ENCODE measurements around the gene DCTPP1.

The DCTPP1 gene

DNA sequence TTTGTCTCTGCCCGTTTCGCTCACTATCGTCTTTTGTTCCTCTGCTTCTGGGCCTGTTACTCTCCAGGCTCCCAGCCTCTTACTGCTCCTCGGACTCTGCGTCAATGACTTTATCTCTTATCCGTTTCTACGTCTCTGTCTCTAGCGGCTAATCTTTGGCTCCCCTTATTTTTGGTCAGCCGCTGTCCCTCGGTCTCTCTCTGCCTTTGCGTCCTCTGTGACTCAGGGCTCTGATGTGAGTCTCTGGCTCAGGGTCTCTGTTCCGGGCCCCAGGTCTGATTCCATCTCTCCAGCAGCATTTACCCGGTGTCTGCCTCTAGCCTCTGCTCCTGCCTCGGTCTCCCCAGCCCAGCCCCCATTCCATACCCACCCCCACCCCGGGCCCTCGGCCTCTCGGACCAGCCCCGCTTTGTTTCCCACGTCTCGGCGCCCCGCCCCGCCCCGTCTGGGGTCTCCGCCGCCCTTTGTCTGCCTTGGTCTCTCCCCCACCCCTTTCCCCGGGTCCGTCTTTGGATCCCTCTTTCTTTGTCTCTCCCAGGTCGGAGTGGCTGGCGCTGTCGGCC is 35.2 kb downstream of the DCTPP1 start:
- peak overlapping the region; percentile 75 for H3K4me3 ChIP-seq (replicated peaks; ENCODE audit: low read depth, low read length)
- no peak for TF ChIP-seq CTCF (IDR thresholded peaks at IDR 0.05; ENCODE audit: low read length, missing control alignments)
- DNase-seq (ENCODE audit: low read depth), result peak; percentile 63

- DNase-seq (ENCODE audit: low read depth), result no peak
- H3K4me3 ChIP-seq (replicated peaks; ENCODE audit: low read depth, low read length), result no peak overlapping the region
- TF ChIP-seq CTCF (IDR thresholded peaks at IDR 0.05; ENCODE audit: low read length, missing control alignments), result no peak
Measured at GRCh38 chr16:30383521-30383920, 46.3 kb downstream of the DCTPP1 start.

- DNase-seq (ENCODE audit: low read depth), result no peak
- H3K4me3 ChIP-seq (replicated peaks; ENCODE audit: low read depth, low read length), result no peak within 1 kb of the TSS
- no peak for TF ChIP-seq CTCF (IDR thresholded peaks at IDR 0.05; ENCODE audit: low read length, missing control alignments)
Measured at GRCh38 chr16:30382111-30382881, 47.5 kb downstream of the DCTPP1 start, which contains the start of gene SEPTIN1. Gene SEPTIN1, minus strand, starts transcription at chr16:30382561. Its CDS starts 19 bp downstream, at chr16:30382542.

DNA sequence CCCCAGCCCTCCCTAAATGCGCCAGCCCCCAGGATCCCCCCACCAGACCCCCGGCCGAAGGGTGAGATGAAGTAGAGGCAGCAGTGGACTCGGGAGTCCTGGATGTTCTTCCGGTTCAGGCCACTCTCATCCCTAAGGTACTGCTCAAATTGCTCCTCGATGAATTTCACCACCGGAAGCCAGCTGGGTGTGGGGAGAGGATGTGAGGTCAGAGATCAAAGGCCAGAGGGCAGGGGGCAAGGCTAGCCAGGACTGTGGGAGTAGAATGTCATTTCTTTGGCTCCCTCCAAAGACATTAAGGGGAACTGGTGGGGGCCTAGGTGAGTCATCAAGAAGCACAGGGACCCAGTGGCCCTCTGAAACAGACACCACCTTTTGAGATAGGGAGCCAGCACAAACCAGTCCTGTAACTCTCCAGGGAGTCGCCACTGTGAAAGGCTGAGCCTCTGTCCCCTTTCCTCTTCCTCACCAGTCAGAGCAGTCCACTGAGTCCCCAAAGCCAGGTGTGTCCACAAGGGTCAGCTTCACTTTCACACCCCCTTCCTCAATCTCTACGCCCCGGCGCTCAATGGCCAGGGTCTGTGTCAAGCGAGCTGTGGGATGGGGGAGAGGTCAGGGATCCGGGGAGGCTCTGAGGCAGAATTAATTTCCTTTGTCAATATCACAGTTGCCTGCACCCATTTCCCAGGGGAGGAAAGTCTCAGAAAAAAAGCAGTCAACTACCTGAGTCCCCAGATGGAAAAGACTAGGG is 48.4 kb downstream of the DCTPP1 start:
- no peak overlapping the region for H3K4me3 ChIP-seq (replicated peaks; ENCODE audit: low read depth, low read length)
- no peak for TF ChIP-seq CTCF (IDR thresholded peaks at IDR 0.05; ENCODE audit: low read length, missing control alignments)
- DNase-seq (ENCODE audit: low read depth), result no peak

- no peak for TF ChIP-seq CTCF (IDR thresholded peaks at IDR 0.05; ENCODE audit: low read length, missing control alignments)
- DNase-seq (ENCODE audit: low read depth), result no peak
- H3K4me3 ChIP-seq (replicated peaks; ENCODE audit: low read depth, low read length), result no peak overlapping the region
Measured at GRCh38 chr16:30380803-30381208, 49.0 kb downstream of the DCTPP1 start.

DNA sequence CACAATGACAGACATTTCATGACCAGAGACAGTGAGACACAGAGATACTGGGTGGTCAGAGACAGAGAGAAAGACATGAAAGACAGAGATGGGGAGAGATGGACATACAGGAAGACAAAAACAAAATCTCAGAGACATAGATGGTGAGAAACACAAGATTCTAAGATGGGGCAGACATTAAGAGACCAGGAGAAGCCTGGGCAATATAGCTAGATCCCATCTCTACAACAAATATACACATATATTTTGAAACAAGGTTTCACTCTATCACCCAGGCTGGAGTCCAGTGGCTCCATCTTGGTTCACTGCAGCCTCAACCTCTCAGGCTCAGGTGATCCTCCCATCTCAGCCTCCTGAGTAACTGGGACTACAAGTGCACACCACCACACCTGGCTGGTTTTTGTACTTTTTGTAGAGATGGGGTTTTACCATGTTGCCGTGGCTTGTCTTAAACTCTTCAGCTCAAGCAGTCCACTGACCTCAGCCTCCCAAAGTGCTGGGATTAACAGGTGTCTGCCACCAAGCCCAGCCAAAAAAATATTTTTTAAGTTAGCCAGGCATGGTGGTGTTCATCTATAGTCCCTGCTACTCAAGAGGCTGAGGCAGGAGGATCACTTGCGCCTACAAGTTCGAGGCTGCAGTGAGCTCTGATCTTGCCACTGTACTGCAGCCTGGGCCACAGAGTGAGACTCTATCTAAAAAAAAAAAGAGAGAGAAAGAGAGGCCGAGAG is 49.6 kb downstream of the DCTPP1 start:
- DNase-seq (ENCODE audit: low read depth), result no peak
- no peak for TF ChIP-seq CTCF (IDR thresholded peaks at IDR 0.05; ENCODE audit: low read length, missing control alignments)
- H3K4me3 ChIP-seq (replicated peaks; ENCODE audit: low read depth, low read length), result no peak overlapping the region

Measured in fibroblast of pulmonary artery (primary cell).